Hematopoietic multipotent progenitor cell treated with erythropoietin and hydrocortisone succinate and interleukin-3 and kit ligand, for 6 days (in vitro differentiated cells): Measurements from ENCODE around the gene RGS10.
A peak's percentile ranks its signal among the peaks of the same experiment; 100 is the strongest.

Experiments
- DNase-seq: peaks from one replicate; pipeline ENCODE4 v3.0.0-alpha.2; 2015

Gene RGS10

DNA sequence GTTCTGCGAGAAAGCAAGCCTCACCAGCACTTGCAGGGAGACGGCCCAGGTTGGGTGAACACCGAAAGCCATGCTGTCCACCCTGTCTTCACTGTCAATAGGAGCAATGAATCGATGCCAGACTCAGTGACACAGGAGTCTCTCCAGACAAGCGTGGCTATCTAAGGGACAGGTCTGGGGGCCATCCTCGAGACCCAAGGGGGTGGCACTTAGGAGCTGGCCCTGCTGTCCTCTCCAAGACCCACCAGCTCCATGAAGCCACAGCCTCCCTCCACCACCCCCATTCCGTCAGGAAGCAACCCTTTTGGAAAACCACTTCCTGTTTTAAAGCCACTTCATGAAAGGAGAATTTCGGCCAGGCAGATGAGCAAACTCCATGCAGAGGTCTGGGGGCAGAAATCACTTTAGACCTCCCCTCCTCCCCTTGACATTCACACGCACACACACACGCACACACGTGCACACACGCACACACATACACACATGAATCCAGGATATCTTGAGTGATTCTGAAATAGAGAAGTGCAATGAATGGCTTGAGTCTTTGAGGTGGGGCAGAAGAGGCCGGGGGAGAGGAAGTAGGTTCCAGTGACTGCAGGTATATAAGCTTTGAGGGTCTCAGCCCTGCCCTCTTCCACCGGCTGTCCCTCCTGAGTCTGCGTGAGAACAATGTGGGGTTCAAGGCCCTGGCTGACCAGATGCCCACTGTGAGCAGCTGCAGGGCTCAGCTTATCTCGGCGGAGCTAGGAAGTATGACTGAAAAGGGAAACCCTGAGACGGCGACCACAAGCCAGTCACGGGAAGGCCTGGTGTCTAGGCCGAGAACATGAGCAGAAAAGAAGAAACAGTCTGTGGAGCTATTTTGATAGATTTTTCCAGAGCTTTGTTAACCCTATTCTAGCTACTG, 25.0 kb downstream of the RGS10 start:
- DNase-seq: peak; percentile 76

DNA sequence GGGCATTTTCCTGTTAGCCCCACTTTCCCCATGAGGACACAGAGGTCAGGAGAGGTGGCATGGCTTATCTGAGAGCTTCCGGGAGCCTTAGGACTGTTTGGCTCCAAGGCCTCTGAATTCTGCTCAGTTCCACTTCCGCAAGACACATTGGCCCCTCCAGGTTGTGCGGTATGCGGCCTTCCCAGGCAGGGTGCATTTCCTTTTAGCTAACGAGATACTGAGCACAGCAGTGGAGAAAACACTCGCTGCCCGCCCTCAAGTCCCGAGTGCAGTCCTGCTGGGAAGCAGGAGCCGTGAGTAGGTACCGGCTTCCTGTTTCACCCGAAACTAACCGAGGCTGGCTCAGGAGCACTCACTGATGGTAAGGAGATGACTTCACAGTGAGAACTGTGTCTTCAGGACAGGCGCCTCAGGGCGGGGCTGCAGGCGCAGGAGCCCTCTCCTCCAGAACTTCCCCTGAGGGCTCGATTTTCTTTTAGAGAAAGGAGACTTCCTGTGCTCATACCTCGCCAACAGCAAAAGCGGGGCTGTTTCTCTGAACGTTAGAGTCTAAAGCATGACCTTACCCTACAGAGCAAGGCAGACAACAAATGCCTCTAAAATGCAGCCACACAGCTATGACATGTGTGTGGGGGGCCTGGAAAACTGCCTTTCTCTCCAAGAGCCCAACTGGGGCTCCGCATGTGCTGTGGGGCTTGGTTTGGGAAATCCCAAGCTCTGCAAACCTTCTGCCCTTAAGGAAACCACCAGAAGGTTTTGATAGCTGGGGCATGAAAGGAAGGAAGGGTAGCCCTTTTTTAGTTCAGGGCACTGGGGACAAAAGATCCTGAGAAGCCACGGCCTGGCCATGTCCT, 25.9 kb downstream of the RGS10 start:
- peak; percentile 75 for DNase-seq

DNA sequence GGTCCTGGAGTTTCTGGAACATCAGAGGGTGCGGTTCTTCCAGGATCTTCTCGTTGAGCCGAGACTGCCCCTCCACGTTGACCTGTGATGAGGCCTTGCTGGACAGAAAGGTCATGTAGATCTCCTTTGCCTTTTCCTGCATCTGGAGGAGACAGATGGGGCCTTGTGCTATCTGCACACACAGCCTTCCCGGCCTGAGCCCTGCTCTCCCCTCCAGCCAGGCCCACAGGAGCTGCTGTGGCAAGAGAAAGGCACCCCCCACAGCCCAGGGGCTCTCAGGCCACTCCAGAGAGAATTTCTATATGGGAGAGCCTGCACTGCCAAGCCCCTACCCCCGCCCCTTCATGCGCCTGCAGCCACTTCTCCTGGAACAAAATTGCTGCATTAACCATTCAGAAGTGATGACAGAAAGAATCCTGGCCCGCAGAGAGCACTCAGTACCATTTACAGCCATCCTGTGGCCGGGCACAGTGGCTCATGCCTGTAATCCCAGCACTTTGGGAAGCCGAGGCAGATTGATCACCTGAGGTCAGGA, 26.9 kb downstream of the RGS10 start:
- no peak for DNase-seq

DNA sequence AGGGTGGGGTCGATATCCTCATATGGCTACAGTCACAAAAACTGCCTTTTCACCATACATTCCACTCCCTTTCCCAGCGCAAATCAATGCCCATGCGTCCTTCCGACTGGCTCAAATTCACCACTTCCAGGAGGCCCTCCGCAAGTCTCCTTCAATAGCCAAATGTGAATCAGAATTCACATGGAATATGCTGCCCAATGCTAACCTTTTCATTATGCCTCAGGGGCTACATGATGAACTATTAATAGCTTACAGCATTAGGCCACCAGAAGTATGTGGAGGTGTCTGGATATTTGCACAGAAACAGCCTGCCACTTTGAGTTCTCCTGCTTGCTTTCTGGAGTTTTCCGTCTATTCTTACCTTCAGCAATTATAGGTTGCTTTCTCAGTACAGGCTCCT, 27.7 kb downstream of the RGS10 start:
- DNase-seq: no peak

DNA sequence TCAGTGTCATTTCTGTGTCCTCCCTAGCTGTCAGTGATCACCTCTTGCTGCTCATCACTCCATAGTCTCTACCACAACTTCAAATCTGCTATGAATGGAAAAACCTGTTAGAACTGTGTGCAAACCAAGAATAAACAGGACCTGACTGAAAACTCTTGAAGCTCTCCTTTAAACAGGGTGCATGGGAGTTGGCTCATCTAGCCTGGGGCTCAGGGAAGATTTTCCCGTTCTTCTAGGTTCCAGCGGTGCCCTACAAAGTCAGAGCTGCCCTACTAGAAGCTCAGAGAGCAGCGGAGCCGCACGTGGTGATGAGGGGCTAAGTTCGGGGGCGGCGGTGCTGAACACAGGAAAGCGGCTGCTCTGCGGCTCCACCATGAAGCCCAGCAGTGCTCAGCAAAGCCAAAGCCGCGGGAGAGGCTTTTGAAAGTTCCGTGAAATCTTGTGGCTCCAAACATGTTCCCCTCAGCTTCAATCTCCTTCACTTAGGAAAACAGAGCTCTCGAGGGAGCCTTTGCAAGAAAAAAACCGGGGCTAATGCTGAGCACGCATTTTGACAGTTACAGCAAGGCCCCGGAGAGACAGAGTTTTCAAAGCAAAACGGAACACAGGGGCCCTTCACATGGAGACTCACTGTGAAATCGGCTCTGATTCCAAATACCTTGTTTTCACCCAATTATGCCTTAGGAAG, 30.5 kb downstream of the RGS10 start:
- no peak for DNase-seq

DNA sequence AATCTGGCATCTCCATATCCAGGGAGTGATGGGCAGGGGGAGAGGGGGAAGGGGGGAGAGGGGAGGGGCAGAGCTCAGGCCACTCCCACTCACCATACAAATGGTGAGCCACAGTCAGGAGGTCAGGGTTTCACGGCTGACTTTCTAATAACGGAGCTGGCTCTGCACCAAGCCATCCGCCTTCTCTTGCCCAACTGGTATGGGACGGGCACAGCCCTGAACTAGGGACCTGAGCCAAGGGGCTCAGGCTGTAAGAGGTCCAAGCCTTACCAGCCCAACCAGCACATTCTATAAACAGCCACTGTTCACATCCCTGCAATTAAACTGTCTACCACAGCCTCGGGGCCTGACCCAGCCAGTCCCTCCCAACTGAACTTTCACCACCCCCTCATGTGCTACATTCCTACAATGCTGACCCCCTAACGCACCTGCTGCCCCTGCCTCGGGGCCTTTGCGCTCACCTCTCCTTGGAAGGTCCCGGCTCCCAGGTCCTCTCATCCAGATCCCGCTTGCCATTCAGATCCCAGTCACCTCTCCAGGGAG, 32.5 kb downstream of the RGS10 start:
- DNase-seq: no peak

DNA sequence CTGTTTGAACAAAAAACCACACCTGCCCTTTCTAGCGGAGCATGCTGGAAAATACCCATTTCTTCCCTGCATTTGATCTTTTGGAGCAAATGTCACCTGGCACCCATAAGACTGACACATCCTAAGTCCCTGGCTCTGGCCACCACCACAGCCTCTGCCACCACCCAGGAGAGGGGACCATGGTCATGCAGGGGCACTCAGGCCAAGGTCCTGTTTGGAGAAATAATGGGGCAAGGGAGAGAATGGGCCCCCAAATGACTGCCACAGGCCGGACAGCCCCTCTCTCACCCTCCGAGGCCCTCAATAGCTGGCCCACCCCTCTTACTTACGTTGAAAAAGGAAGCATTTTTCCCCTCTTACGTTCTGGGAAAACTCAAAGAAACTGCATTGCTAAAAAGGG, 35.4 kb downstream of the RGS10 start:
- DNase-seq: no peak

DNA sequence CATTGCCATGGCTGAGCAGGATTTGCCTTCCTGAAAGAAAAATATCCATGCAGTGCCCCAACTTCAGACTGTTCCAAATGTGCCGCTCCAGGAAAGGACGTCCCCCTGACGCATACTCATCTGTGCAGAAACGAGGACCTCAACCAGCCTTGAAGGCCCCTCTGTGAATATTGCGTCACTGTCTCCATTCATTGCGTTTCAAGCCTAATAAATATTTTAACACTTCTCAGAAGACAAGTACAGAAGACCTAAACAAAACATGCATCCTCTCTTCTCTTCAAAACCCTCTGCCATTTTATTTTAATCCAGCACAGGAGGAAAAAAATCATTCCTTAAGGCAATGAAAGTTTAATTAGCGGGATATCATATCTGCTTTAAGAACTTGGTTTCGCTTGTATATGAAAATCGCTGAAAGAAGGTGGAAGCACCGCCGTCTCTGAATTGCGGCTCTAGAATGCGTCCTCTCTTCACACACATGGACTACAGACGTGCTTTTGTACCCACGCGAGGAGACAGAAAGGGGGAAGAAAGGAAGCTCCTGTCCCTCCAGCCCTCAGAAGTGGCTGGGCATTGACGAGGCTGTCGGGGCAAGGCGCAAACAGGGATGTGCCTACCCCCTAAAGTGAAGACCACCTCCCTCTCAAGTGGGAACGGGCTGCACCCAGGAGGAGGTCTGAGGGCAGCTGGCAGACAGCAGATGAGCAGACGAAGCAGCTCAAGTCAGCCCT, 36.8 kb downstream of the RGS10 start:
- DNase-seq: no peak

DNA sequence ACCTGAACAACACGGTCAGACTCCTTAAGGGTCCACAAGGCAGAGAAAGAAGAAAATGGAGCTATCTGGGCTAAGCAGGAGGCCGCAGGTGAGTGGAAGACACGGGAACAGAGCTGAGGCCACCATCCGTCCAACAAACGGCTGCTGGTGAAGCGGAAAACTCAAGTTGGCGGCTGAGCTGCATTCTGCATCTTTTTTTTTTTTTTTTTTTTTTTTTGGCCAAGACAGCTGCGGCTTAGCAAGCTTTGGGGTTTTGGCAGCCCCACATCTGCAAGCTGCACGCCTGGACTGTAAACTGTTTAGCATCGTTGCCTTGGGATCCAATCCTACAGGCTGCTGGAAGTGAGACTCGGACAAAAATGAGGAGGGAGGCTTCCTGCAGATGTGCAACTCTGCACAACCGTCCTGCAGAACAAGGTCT, 37.4 kb downstream of the RGS10 start:
- no peak for DNase-seq

DNA sequence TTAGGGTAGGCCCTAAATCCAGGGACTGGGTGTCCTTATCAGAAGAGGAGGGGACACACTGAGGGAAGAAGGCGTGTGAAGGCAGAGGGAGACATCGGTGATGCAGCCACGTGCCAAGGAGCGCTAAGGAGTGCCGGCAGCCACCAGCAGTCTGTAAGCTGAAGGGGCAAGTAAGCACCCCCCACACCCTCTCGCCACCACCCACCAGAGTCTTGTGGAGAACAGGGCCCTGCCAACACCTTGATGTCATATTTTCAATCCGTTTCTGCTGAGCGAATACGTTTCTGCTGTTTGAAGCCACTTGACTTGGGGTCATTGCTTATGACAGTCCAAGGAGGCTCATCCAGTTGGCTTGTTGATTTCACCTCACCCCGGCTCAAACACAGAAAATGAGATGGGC, 37.9 kb downstream of the RGS10 start:
- DNase-seq: no peak

DNA sequence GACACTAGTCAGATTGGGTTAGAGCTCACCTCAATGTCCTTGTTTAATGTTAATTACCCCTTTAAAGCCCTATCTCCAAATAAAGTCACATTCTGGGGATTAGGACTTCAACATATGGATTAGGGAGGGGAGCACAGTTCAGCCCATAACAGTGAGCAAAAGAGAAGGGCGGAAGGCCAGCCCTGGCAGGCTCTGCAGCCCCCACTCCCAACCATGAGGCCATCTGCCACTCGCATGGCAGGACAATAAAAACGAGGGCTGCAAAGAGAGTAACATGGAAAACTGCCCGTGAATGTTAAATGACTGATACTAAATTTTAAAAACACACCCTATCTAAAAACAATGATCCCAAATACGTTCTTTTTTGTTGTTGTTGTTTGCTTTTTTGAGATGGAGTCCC, 38.7 kb downstream of the RGS10 start:
- DNase-seq: no peak

DNA sequence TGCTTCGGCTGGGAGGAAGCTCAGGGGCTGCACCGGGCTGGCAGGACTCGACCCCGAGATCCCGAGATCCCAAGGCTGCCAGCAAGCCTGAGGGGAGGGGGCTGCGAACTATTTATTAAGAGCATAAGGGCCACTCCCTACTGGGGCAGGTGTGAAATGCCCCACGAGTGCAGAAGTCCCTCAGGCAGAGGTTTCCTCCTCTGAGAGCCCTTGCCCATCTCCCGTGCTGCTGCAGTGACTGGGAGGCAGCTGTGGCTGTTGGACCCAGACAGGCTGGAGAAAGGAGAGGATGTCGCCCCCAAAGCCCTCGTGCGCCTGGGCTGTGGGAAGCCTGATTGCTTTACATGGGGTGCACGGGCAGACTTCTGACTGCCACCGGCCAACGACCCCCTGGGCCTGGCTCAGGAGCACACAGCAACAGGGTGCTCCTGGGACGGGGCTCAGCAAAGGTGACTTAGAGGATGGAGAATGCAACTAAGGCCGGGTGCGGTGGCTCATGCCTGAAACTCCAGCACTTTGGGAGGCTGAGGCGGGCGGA, 39.8 kb downstream of the RGS10 start:
- no peak for DNase-seq

DNA sequence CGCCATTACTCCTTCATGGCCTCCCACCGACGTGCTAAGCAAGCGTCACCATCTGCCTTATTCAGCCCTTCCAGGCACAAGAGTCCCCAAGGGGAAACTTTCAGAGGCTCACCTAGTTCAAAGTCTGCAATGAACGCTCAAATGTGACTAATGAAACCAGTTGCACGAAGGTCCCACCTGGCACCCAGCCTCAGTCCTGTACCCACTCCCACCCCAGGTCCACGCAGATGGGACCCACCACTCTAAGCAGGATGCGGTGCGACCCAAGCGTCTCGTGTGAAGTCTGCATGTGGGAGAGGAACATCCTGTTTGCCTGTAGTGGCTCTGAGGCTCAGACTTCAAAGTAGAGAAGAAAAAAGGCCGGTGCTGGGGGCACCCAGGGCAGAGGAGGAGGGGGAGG, 40.3 kb downstream of the RGS10 start:
- no peak for DNase-seq

DNA sequence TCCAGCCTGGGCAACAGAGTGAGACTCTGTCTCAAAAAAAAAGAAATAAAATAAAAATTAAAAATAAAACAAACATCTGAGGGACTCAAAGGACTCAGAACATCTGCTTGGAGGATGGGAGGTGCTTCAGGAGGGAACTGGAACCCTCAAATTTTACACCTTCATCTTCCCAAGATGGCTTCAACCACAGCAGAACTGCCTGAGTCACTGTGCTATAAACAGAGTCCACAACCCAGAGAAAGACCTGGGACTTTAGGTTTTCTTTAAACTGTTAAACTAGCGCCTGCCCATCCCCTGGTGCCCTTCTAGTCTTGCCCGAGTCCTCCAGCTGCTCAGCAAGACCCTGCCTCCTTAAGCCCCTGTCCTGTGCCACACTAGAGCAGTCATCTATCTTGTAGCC, 40.8 kb downstream of the RGS10 start:
- no peak for DNase-seq

DNA sequence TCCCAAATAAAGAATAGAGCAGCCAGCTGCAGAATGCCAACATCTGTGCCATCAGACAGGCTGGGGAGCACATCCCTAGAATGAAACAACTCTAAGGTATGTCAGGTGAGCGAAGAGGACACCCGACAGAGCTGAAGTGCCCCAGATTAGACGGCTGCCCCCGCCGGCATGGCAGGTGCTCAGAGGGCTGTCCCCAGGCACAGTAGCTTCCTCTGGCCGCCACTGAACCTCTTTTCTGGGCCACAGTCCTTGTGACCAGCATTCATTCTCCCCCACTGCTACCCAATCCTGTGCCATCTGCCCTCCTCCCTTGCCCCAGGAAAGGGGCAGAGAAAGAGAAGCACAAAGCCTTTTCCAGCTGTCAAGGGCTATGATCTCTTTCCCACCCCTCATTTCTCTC, 41.7 kb downstream of the RGS10 start:
- DNase-seq: no peak

DNA sequence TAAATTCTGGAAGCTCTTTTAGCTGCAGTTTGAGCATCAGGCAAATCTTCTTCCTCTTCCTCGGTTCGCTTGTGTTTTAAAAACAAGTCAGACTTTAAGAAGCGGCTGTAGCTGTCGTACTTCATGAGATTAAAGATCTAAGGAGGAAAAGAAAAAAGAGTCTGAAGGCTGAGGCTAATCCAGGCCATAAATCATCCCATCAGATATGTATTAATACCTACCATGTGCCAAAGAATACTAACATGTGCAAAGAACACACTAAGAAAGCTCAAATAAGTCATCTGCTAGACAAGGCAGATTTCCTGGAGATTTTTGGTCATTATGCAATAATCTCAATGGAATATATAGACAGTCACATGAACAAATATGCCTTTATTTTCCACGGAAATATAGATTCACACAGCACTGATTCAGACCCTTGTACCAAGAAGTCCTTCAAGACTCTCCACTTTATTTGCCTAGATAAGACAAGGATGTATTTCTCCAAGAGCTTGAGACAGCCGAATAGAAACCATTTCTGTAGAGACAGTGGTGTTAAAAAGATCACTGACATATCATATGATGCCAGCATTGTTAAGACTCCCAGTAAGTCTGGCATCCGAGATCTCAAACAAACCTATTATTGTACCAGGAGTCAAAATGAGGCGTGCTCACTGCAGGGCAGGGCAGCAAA, 42.3 kb downstream of the RGS10 start:
- DNase-seq: no peak

DNA sequence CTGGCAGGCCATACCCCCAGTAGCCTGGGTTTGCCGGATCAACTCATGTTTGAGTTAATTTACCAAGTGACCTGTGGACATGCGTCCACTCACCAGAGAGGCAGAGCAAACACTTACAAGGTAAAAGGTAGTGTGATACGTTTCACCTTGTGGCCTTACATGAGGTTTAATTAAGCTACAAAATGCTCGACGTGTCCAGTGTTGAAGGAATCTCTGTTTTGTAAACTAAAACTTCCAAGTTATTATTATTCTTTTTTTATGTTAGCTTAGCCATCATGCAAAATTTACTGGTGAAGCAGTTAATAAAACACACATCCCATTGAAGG, 42.9 kb downstream of the RGS10 start:
- no peak for DNase-seq

DNA sequence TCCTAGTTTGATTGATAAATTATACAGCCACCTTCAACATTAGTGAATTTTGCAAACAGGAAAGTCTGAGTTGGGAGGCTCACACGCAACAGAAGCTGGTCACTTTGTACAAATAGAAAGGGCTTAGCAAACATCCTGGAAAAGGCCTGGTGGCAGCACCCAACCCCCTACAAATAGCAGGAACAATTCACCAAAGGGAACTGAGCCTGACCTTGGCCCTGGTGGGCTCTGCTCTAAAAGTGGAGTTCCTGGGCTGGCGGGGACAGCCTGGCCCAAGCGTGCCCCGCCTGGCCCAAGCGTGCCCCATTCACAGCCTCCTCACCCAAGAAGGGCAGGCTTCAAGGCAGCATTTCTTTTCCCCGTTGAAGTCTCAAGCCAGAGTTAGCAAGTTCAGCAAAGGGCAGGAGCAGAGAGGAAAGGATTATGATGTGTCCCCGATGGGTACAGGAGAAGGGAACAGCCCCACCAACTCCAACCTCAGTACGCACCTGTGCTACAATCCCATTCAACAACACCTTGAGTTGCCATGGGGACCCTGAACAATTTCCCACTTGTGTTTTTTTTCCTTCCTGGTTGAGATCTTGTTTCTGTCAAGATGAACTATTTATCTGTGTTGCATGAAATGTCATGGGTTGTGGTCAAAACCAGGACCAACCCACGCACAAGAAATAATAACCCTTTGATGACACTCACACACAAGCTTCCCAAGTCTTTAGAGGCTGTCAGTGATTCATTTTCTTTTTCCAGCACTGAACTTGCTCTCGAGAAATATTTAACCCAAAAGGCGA, 43.4 kb downstream of the RGS10 start:
- no peak for DNase-seq

DNA sequence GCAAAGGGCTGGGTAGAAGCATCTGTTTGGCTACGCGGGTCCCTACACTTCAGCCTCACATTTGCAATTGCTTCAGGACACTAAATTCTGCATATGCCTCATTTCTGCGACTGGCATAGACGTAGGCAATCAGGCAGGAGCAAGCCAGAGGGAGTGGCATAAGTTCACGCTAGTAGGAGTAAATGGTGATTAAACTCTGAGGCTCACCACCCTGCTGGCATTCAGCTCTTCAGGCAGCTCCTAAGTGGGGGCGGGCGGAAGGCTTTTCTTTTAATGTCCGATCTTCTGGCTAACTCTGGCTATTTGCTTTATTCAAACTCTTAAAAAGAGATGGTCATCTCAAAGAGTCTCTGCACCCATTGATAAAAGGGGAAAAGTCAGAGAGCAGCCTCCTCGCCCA, 45.3 kb downstream of the RGS10 start:
- no peak for DNase-seq

DNA sequence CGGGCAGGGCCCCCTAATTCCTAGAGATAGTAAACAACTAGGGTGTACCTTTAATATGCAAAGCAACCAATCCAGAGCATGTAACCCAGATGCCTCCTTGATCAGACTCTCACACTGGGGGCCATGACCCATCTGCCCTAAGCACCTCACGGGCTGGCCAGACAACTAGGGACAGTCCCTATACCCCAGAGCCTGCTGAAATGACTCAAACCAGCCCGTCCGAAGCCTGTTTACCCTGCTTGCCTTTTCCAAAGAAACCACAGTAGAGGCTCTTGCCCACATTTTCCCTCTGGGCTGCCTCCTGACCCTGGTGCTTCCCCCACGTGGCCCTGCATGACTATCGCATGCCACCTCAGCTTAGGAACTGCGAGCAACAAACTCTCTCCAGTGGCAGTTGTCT, 46.2 kb downstream of the RGS10 start:
- DNase-seq: no peak

DNA sequence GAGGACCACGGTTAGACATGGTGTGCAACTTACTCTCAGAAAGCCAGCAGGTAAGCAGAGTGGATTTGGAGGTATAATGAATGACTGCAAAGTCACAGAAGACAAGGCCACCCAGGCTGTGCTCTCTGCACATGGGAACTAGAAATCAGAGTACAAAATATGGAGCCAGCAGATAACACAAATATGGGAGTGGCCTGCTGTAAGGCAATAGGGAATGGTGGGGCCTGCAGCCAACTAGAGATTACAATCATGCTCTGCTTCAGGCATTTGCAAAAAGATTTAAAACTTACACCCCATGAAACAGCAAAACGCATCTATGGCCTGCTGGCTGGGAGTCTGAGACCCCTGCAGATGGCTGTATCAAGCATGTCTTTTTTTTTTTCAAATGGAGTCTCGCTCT, 47.0 kb downstream of the RGS10 start:
- DNase-seq: peak; percentile 77
